Activated CD4-positive, alpha-beta T cell treated with anti-CD3 and anti-CD28 coated beads, Interleukin-2, Interleukin-6, amounts not matched to agents 100 ng/mL and 50 ng/mL, durations not matched to agents 16 hours and 8 hours (primary cell): Measurements from ENCODE around the gene REV3L.
"Not testable (repeated sequence)": the region's sequence is repeated elsewhere in the genome, so short reads cannot be mapped to it uniquely, and the experiment has no call there.

Experiments used
- DNase-seq: peaks from one replicate; pipeline ENCODE4 v3.0.0-alpha.2; 2020

REV3L gene

GRCh38 chr6:111361648-111362047, 121.4 kb downstream of the REV3L start:
- no peak for DNase-seq

DNA sequence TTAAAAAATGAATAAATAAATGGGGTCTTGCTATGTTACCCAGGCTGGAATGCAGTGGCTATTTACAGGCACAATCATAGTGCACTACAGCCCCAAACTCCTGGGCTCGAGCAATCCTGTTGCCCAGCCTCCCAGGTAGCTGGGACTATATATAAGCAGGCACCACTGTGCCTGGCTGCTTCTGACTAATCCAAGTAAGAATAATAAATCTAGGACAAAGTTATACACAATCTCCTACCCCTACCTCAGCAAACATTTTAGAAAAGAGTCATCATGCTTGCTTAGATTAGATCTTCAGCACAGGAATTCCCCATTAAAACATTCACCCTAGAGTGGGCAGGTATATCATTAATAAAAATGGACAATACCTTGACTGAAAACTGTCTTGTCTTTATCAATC, 124.6 kb downstream of the REV3L start:
- no peak for DNase-seq

- no peak for DNase-seq
Measured at GRCh38 chr6:111357705-111358104, 125.3 kb downstream of the REV3L start.

GRCh38 chr6:111356551-111356950, 126.5 kb downstream of the REV3L start:
- no peak for DNase-seq

- DNase-seq, result no peak
Measured at GRCh38 chr6:111354758-111355555, 128.1 kb downstream of the REV3L start.

DNA sequence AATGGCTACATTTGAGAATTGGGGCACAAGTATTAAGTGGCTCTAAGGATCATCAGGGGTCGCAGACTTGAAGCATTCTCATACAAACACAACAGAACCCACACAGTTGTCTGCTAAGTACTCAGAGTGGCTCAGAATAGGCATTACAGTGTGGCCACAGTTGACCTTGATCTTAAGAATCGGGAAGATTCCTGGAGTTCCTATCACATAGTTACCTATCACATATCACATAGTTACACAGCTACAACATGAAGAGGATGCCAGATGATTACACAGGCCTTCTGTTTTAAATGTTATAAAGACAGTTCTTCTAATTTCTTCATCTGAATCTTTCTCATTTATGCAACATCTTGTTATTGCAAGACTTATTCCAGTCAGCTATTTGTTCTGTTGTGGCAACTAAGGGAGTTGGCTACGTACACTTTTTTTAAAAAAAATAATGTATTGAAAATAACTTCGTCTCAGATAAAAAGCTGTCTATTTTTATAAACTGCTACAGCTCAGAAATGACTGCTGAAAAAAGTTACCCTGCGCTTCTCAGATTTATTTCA, 129.0 kb downstream of the REV3L start:
- DNase-seq, result no peak

- no peak for DNase-seq
Measured at GRCh38 chr6:111347589-111347988, 135.4 kb downstream of the REV3L start.

DNA sequence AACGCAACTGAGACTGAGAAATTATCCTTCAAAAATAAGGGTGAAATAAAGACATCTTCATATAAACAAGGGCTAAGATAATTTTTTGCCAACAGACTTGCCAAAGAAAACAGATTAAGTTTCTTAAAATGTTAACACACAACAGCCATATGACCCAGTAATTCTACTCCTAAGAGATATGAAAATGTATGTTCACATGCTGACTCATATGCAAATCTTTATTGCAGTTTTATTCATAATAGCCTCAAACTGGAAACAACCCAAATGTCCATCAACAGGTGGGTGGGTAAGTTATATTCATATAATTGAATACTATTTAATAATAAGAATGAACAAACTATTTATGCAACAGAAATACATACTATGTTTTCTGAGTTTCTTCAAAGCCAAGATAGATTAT, 140.1 kb downstream of the REV3L start:
- peak; percentile 31 for DNase-seq

GRCh38 chr6:111339294-111339693, 143.7 kb downstream of the REV3L start:
- peak; percentile 40 for DNase-seq

GRCh38 chr6:111338843-111339242, 144.2 kb downstream of the REV3L start:
- peak; percentile 72 for DNase-seq

GRCh38 chr6:111337829-111338236, 145.2 kb downstream of the REV3L start:
- no peak for DNase-seq

DNA sequence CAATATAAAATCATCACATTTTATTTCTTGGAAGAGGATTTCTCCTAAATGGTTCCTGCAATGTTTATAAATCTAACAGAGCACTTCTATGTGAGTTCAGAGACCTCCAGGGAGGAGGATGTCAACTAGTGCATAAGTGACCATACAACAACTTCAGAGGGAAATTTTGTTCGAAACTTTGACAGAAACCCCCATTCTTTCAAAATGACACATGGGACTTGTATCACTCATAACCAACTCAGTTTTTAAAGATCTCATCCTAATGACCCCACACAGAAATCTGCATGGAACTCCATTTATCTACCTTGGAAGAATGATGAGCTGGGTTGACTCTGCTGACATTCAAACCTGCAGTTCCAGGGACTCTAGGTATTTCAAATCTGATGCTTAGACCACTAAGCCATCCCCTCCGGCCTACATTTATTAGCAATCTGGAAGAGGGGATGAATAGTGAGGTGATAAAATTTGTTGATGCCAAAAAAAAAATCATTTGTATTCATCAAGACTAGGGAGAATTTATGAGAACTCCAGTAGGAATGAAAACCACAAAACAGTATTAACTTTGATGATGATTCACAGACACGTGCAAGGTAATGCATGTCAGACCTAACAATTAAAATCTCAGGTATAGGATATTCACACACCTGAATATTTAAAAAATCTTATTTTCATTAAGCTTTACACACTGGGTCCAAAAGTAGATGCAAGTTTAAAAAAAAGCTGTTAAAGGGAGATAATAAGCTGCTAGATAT, 153.0 kb downstream of the REV3L start:
- DNase-seq, result peak; percentile 11

- no peak for DNase-seq
Measured at GRCh38 chr6:111326563-111326962, 156.5 kb downstream of the REV3L start.

GRCh38 chr6:111322145-111322544, 160.9 kb downstream of the REV3L start:
- DNase-seq, result no peak

DNA sequence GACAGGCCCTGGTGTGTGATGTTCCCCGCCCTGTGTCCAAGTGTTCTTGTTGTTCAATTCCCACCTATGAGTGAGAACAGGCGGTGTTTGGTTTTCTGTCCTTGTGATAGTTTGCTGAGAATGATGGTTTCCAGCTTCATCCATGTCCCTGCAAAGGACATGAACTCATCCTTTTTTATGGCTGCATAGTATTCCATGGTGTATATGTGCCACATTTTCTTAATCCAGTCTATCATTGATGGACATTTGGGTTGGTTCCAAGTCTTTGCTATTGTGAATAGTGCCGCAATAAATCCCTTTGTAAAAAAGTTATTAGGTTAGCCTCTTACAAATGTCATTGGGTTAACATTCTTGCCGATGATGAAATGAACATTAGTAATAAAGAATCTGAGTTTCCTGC, 175.1 kb downstream of the REV3L start:
- DNase-seq, result not testable (repeated sequence)

DNA sequence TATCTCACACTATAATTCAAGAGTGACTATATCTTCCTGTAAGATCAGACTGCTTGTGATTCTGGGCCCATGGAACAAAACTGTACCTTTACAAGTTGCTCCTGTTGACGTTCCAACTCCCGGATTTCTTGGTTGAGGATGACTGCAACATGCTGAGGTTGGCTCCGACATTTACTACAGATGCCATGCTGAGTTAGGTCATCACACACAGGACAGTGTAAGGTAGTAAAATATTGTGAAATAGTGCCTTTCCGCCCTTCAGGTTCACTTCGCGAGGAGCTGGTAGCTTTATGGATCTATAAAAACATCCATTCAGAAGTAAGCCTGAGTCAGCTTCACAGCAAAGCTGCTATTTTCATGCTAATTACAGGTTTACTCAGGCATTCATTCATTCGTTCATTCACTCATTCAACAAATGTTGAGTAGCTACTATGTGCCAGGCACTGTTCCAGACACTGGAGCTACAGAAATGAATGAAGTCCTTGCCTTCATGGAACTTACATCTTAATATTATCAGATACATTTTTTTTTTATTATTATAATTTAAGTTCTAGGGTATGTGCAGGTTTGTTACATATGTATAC, 175.7 kb downstream of the REV3L start:
- no peak for DNase-seq

DNA sequence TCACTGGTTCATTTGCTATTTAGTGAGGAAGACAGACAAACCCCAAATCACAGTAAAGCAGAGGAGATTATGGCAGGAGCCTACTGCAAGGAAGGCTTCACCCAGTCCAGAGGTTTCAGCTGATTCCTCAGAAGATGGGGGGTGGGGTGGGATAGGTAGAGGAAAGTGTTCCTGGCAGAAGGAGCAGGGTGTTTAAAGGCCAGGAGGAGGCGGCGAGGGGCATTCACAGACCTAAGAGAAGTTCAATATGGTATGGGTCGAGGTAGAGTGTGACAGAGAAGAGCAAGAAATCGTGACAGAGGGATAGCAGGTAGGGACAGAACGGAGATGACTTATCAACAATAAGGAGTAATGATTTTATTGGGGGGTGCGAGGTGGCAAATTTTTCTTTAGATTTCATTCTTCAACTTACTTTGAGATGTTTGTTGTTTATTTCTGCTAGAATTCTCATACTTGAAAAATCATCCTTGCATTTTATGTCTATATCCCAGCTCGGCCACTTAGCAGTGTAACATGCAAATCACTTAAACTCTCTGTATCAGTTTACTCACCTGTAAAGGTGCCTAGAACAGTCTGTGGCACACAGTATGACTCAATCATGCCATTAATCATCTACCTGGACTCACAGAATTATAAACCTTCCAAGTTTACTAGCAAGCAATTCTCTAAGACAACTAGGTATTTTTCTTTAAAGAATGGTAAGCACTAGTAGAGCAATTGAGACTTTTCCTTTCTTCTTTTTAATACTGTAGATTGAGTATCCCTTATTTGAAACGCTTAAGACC, 176.7 kb downstream of the REV3L start:
- no peak for DNase-seq

DNA sequence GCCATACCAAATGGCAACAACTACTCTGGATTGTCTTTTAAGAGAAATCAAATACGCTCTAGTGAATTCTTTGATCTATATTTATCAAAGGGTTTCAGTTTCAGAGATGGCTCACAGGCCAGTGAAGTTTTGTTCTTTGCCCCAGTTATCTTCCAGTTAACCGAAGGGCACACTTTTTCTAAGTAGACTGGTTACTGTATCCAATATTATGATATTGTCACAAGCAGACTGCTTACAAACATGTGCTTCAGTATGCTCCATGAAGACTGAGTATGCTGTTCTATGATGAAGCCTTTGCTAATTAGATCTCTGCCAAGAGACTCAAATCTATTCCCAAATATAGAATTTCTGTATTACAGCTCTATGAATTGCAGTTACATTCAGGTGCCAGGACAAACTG, 181.1 kb downstream of the REV3L start:
- DNase-seq, result peak; percentile 18

- DNase-seq, result not testable (repeated sequence)
Measured at GRCh38 chr6:111300938-111301800, 181.8 kb downstream of the REV3L start.

DNA sequence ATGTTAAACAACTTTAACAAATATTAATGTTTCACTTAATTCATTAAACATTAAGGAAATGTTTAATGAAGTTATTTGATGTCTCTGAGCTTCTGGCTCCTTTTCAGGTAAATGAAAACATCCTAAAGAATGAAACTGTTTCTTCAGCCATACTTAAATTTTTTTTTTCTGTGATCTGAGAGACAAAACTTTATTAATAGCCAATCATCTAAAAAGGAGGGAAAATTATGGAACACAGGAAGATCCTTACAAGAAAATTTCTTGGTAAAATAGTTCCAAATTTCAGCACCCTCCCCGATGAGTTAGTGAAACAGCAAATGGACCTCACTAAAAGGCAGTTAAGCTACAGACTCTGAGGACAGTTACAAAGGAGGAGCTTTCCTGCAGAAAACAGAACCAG, 185.2 kb downstream of the REV3L start:
- DNase-seq, result no peak

GRCh38 chr6:111294374-111294967, 188.5 kb downstream of the REV3L start:
- DNase-seq, result no peak
